HFF-Myc (cell line): Measurements from ENCODE around the gene SNX3.
"Not testable (repeated sequence)": the region's sequence is repeated elsewhere in the genome, so short reads cannot be mapped to it uniquely, and the experiment has no call there.

Experiments
- DNase-seq: peaks from one replicate; pipeline ENCODE4 v3.0.0-alpha.2; 2011; ENCODE audit warnings: low read depth; ENCODE audit errors: extremely low read depth
- H3K4me3 ChIP-seq: replicated peaks from 2 replicates; pipeline ENCODE4 v1.5.1; 2011; ENCODE audit warnings: low read depth, mild to moderate bottlenecking, control low read depth, low read length
- CTCF ChIP-seq: IDR thresholded peaks from 2 replicates; pipeline ENCODE4 v1.5.1; 2012; ENCODE audit warnings: mild to moderate bottlenecking, low read depth, low read length, control low read depth; ENCODE audit errors: missing control alignments

Gene SNX3

DNA sequence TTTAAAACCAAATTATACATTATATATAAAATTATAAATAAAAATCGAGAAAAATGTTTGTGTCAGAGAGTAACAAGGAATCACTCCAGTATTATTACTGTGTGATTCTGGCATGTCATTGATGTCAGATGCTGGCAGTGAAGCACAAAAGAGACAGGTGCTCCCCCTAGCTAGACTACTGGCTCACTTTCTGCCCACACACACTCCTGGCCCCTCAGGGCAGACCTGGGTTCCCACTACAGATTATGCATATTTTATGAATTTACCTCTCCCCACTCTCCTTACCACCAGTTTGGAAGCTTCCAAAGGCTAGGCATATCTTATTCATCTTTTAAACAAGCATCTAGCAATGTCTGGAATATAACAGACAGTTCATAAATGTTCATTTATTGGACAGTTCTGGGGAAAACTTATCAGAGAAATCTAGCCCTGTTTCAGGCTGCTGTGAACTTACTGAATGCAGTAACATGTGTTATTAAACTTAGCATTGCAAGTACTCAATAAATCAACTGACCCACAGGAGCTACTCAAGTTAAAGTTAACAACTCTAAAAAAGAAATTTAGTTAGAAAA is 12.8 kb downstream of the SNX3 start:
- no peak for DNase-seq
- no peak for TF ChIP-seq CTCF
- H3K4me3 ChIP-seq, result no peak overlapping the region

DNA sequence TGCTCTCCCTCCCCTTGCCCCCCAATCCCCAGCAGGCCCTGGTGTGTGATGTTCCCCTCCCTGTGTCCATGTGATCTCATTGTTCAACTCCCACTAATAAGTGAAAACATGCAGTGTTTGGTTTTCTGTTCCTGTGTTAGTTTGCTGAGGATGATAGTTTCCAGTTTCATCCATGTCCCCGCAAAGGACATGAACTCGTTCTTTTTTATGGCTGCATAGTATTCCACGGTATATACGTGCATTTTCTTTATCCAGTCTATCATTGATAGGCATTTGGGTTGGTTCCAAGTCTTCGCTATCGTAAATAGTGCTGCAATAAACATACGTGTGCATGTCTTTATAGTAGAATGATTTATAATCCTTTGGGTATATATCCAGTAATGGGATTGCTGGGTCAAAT is 15.7 kb downstream of the SNX3 start:
- H3K4me3 ChIP-seq, DNase-seq: not testable (repeated sequence)

GRCh38 chr6:108243836-108244235 is 17.0 kb downstream of the SNX3 start:
- no peak for DNase-seq
- no peak overlapping the region for H3K4me3 ChIP-seq
- TF ChIP-seq CTCF, result no peak

DNA sequence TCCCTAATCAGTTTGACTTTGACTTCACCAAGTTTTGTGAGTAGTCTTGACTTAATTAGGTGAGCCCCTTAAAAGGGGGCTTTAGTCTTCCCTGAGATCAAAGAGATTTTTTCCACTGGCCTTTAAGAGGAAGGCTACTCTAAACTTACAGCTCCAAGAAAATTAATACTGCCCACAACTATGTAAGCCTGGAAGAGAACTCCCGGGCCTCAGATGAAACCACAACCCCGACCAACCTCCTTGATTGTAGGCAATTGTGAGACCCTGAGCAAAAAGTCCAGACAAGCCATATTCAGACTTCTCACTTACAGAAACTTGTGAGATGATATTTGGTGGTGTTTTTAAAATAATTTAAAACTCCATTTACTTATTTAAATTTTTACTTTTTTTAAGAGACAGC is 18.1 kb downstream of the SNX3 start:
- H3K4me3 ChIP-seq, result no peak overlapping the region
- TF ChIP-seq CTCF, result no peak
- no peak for DNase-seq

GRCh38 chr6:108242259-108242658 is 18.6 kb downstream of the SNX3 start:
- no peak for TF ChIP-seq CTCF
- no peak for DNase-seq
- no peak overlapping the region for H3K4me3 ChIP-seq

DNA sequence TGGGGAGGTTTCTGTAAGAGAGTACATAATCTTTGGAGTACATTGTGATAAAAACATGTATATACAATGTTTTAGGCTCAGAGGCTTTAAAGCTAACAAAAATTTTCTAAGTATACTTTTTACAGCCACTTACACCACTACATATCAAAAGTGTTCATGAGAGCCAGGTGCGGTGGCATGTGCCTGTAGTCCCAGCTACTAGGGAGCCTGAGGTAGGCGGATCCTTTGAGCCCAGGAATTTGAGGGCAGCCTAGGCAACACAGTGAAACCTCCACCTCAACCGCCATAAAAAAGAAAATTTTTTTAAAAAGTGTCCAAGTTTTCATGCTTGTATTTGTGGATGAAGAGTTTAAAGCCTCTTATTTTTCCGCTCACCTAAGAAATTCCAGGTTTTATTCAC is 22.5 kb downstream of the SNX3 start:
- no peak for TF ChIP-seq CTCF
- DNase-seq, result no peak
- no peak overlapping the region for H3K4me3 ChIP-seq

GRCh38 chr6:108236791-108237190 is 24.0 kb downstream of the SNX3 start:
- H3K4me3 ChIP-seq, result no peak overlapping the region
- no peak for DNase-seq
- TF ChIP-seq CTCF, result no peak
